Measurements from ENCODE around the gene C14orf132.

Gene C14orf132

GRCh38 chr14:96109596-96110355 lies 70.6 kb downstream of the C14orf132 start:
- in situ Hi-C loops (cut with MboI; ENCODE audit: low sequenced_read_pairs) = no loop called here

GRCh38 chr14:96112032-96112431 lies 72.9 kb downstream of the C14orf132 start:
- in situ Hi-C loops (cut with MboI; ENCODE audit: low sequenced_read_pairs) = no loop called here

- in situ Hi-C loops (cut with MboI; ENCODE audit: low sequenced_read_pairs) = no loop called here
Measured at GRCh38 chr14:96114002-96114401, 74.8 kb downstream of the C14orf132 start.

GRCh38 chr14:96117101-96117897 lies 78.1 kb downstream of the C14orf132 start:
- in situ Hi-C loops (cut with MboI; ENCODE audit: low sequenced_read_pairs) = no loop called here

GRCh38 chr14:96117960-96118359 lies 78.8 kb downstream of the C14orf132 start:
- in situ Hi-C loops (cut with MboI; ENCODE audit: low sequenced_read_pairs) = no loop called here

- in situ Hi-C loops (cut with MboI; ENCODE audit: low sequenced_read_pairs) = no loop called here
Measured at GRCh38 chr14:96118391-96118790, 79.2 kb downstream of the C14orf132 start.

GRCh38 chr14:96119947-96120346 lies 80.8 kb downstream of the C14orf132 start:
- in situ Hi-C loops (cut with MboI; ENCODE audit: low sequenced_read_pairs) = no loop called here

- in situ Hi-C loops (cut with MboI; ENCODE audit: low sequenced_read_pairs) = no loop called here
Measured at GRCh38 chr14:96120392-96120791, 81.2 kb downstream of the C14orf132 start.

- in situ Hi-C loops (cut with MboI; ENCODE audit: low sequenced_read_pairs) = no loop called here
Measured at GRCh38 chr14:96120941-96121340, 81.8 kb downstream of the C14orf132 start.

GRCh38 chr14:96121660-96122395 lies 82.7 kb downstream of the C14orf132 start:
- in situ Hi-C loops (cut with MboI; ENCODE audit: low sequenced_read_pairs) = no loop called here

- in situ Hi-C loops (cut with MboI; ENCODE audit: low sequenced_read_pairs) = no loop called here
Measured at GRCh38 chr14:96122496-96122895, 83.3 kb downstream of the C14orf132 start.

- in situ Hi-C loops (cut with MboI; ENCODE audit: low sequenced_read_pairs) = no loop called here
Measured at GRCh38 chr14:96125536-96125935, 86.4 kb downstream of the C14orf132 start.

- in situ Hi-C loops (cut with MboI; ENCODE audit: low sequenced_read_pairs) = no loop called here
Measured at GRCh38 chr14:96126339-96126782, 87.2 kb downstream of the C14orf132 start.

- in situ Hi-C loops (cut with MboI; ENCODE audit: low sequenced_read_pairs) = no loop called here
Measured at GRCh38 chr14:96126783-96127271, 87.7 kb downstream of the C14orf132 start.

GRCh38 chr14:96129128-96129736 lies 90.1 kb downstream of the C14orf132 start:
- in situ Hi-C loops (cut with MboI; ENCODE audit: low sequenced_read_pairs) = no loop called here

- in situ Hi-C loops (cut with MboI; ENCODE audit: low sequenced_read_pairs) = no loop called here
Measured at GRCh38 chr14:96130391-96130790, 91.2 kb downstream of the C14orf132 start.

GRCh38 chr14:96130854-96131253 lies 91.7 kb downstream of the C14orf132 start:
- in situ Hi-C loops (cut with MboI; ENCODE audit: low sequenced_read_pairs) = no loop called here

- in situ Hi-C loops (cut with MboI; ENCODE audit: low sequenced_read_pairs) = no loop called here
Measured at GRCh38 chr14:96131836-96132235, 92.7 kb downstream of the C14orf132 start.

- in situ Hi-C loops (cut with MboI; ENCODE audit: low sequenced_read_pairs) = no loop called here
Measured at GRCh38 chr14:96134508-96134907, 95.3 kb downstream of the C14orf132 start.

GRCh38 chr14:96135285-96135684 lies 96.1 kb downstream of the C14orf132 start:
- in situ Hi-C loops (cut with MboI; ENCODE audit: low sequenced_read_pairs) = no loop called here

Measured in HL-60/S4 treated with retinoic acid at 250 ng/mL for 4 days and 3 days (cell line).